PC-9 (cell line): ENCODE measurements around the gene AGBL4.

Experiments used
- CTCF ChIP-seq: fragments of 200-600 bp; sonication (generic); conservative IDR thresholded peaks from 2 replicates; pipeline ENCODE4 v1.6.1; 2017; ENCODE audit warnings: mixed run types, antibody characterized with exemption, mild to moderate bottlenecking, moderate library complexity
- EZH2 ChIP-seq: fragments of 200-600 bp; sonication (generic); IDR thresholded peaks from 2 replicates; pipeline ENCODE4 v1.8.0; 2017; ENCODE audit warnings: antibody characterized with exemption, low read depth

GRCh38 chr1:48772211-48772610 is 1251.5 kb downstream of the AGBL4 start:
- no peak for TF ChIP-seq CTCF
- no peak for TF ChIP-seq EZH2
